GM23338 (cell line): Measurements from ENCODE around the gene ZNF700. TPM values are rescaled to one million over a fixed set of nuclear protein-coding genes. Genes with fewer than 3 reads are reported as not detected.

ENCODE experiments used
- ATAC-seq: fragments of 200-7000 bp; cut with Tn5 transposase; 3 replicates; pipeline ENCODE4 v1.9.1; 2020
- DNase-seq: peaks from one replicate; pipeline ENCODE4 v3.0.0-alpha.2; 2015; ENCODE audit warnings: low spot score
- H2AFZ ChIP-seq: fragments of 200-600 bp; sonication (generic); 2 replicates; pipeline ENCODE4 v1.8.0; 2016; ENCODE audit warnings: antibody characterized with exemption, mild to moderate bottlenecking, moderate library complexity
- H3F3A ChIP-seq: fragments of 200-600 bp; sonication (generic); replicated peaks from 2 replicates; pipeline ENCODE4 v1.8.0; 2017; ENCODE audit warnings: antibody characterized with exemption, mixed run types, low read depth
- H3K27ac ChIP-seq: fragments of 200-600 bp; sonication (generic); 2 replicates; pipeline ENCODE4 v1.6.1; 2016; ENCODE audit warnings: low read depth
- H3K27me3 ChIP-seq: fragments of 200-600 bp; sonication (generic); 2 replicates; pipeline ENCODE4 v1.8.0; 2016; ENCODE audit warnings: mild to moderate bottlenecking, mixed run types, moderate library complexity; ENCODE audit not compliant: insufficient read depth
- H3K36me3 ChIP-seq: fragments of 200-600 bp; sonication (generic); 2 replicates; pipeline ENCODE4 v1.8.0; 2016; ENCODE audit warnings: mild to moderate bottlenecking; ENCODE audit not compliant: insufficient read depth
- H3K4me1 ChIP-seq: fragments of 200-600 bp; sonication (generic); 2 replicates; pipeline ENCODE4 v1.8.0; 2016; ENCODE audit warnings: mild to moderate bottlenecking, moderate library complexity; ENCODE audit not compliant: insufficient read depth
- H3K4me2 ChIP-seq: fragments of 200-600 bp; sonication (generic); 2 replicates; pipeline ENCODE4 v1.7.1; 2017; ENCODE audit warnings: mixed run types
- H3K4me3 ChIP-seq: fragments of 200-600 bp; sonication (generic); 2 replicates; pipeline ENCODE4 v1.6.1; 2016; ENCODE audit warnings: mixed run types
- H3K79me2 ChIP-seq: fragments of 200-600 bp; sonication (generic); replicated peaks from 2 replicates; pipeline ENCODE4 v1.8.0; 2017; ENCODE audit warnings: mild to moderate bottlenecking; ENCODE audit not compliant: insufficient read depth
- H3K9me2 ChIP-seq: fragments of 200-600 bp; sonication (generic); 2 replicates; pipeline ENCODE4 v1.8.0; 2017; ENCODE audit not compliant: insufficient read depth
- H4K20me1 ChIP-seq: fragments of 200-600 bp; sonication (generic); replicated peaks from 2 replicates; pipeline ENCODE4 v1.8.0; 2017; ENCODE audit warnings: mild to moderate bottlenecking; ENCODE audit not compliant: insufficient read depth
- H3K27ac Mint-ChIP-seq: 2 replicates; pipeline ENCODE4 v1.8.0; 2020; ENCODE audit warnings: inconsistent platforms, mild to moderate bottlenecking, moderate library complexity, mixed read lengths
- H3K27me3 Mint-ChIP-seq: 3 replicates; pipeline ENCODE4 v1.8.0; 2022; ENCODE audit warnings: low read depth, mild to moderate bottlenecking, moderate library complexity, mixed read lengths, inconsistent platforms; ENCODE audit not compliant: insufficient read depth, poor library complexity
- H3K36me3 Mint-ChIP-seq: 3 replicates; pipeline ENCODE4 v1.8.0; 2021; ENCODE audit warnings: low read depth, mild to moderate bottlenecking, inconsistent platforms, moderate library complexity, mixed read lengths
- H3K4me1 Mint-ChIP-seq: 3 replicates; pipeline ENCODE4 v1.8.0; 2020; ENCODE audit warnings: mild to moderate bottlenecking, inconsistent platforms, mixed read lengths
- H3K4me3 Mint-ChIP-seq: 3 replicates; pipeline ENCODE4 v1.8.0; 2021; ENCODE audit warnings: moderate library complexity, mild to moderate bottlenecking, inconsistent platforms, mixed read lengths
- H3K9me3 Mint-ChIP-seq: 3 replicates; pipeline ENCODE4 v1.8.0; 2020; ENCODE audit warnings: moderate library complexity, mild to moderate bottlenecking, inconsistent platforms, mixed read lengths
- CREB1 ChIP-seq: fragments of 250-450 bp; sonication (Bioruptor Pico); IDR thresholded peaks from 2 replicates; pipeline ENCODE4 v1.5.0; 2020; ENCODE audit warnings: low read depth, mild to moderate bottlenecking, moderate library complexity
- CTCF ChIP-seq, 2 experiments: fragments of 200-600 bp in 1 of 2; sonication (generic) in 1 of 2; conservative IDR thresholded peaks; 2 replicates each; pipeline versions ENCODE4 v1.5.1 to v1.6.1; 2016 to 2017; ENCODE audit warnings: antibody characterized with exemption in 2 of 2, low read depth in 2 of 2, mild to moderate bottlenecking in 2 of 2, moderate library complexity in 1 of 2
- ETS1 ChIP-seq: IDR thresholded peaks from 2 replicates; pipeline ENCODE4 v1.6.1; 2016; ENCODE audit warnings: antibody characterized with exemption
- EZH2 ChIP-seq: fragments of 200-600 bp; sonication (generic); IDR thresholded peaks from one replicate; pipeline ENCODE4 v1.8.0; 2017; ENCODE audit warnings: antibody characterized with exemption, mild to moderate bottlenecking, low read depth; ENCODE audit not compliant: unreplicated experiment
- EZH2phosphoT487 ChIP-seq: fragments of 200-600 bp; sonication (generic); IDR thresholded peaks from one replicate; pipeline ENCODE4 v1.8.1; 2018; ENCODE audit warnings: antibody characterized with exemption; ENCODE audit not compliant: unreplicated experiment
- JUNB ChIP-seq: IDR thresholded peaks from one replicate; pipeline ENCODE4 v1.6.1; 2016; ENCODE audit warnings: antibody characterized with exemption; ENCODE audit not compliant: unreplicated experiment
- POLR2AphosphoS5 ChIP-seq: IDR thresholded peaks from 2 replicates; pipeline ENCODE4 v1.6.1; 2016; ENCODE audit warnings: antibody characterized with exemption, low read depth
- REST ChIP-seq: IDR thresholded peaks from one replicate; pipeline ENCODE4 v1.6.1; 2018; ENCODE audit warnings: antibody characterized with exemption; ENCODE audit not compliant: unreplicated experiment
- STAT1 ChIP-seq: IDR thresholded peaks from one replicate; pipeline ENCODE4 v1.6.1; 2016; ENCODE audit warnings: antibody characterized with exemption; ENCODE audit not compliant: unreplicated experiment
- ZNF114 ChIP-seq: fragments of 250-450 bp; sonication (Bioruptor Pico); IDR thresholded peaks from 2 replicates; pipeline ENCODE4 v1.5.0; 2020; ENCODE audit warnings: mild to moderate bottlenecking, moderate library complexity
- ZNF331 ChIP-seq: fragments of 250-450 bp; sonication (Bioruptor Pico); IDR thresholded peaks from 2 replicates; pipeline ENCODE4 v1.5.0; 2020; ENCODE audit warnings: low read depth, mild to moderate bottlenecking, moderate library complexity
- ZNF462 ChIP-seq: fragments of 250-450 bp; sonication (Bioruptor Pico); IDR thresholded peaks from 2 replicates; pipeline ENCODE4 v1.5.0; 2020; ENCODE audit warnings: mild to moderate bottlenecking, moderate library complexity
- polyA plus RNA-seq: library from polyadenylated mRNA; unstranded; fragments of >200 nt; fragmentation: Nextera tagmentation; extraction: Ambion mirVana; gene quantifications from 2 replicates; pipeline ENCODE4 v1.2.1, GENCODE V29; 2016
- total RNA-seq: library from RNA; depleted of rRNA; stranded (reverse); fragments of >200 nt; shearing (Covaris generic); gene quantifications from 2 replicates; pipeline ENCODE4 v1.2.3, GENCODE V29; 2014

Gene ZNF700
- total and polyA plus RNA-seq, 2 experiments from 2014 or later, result 6.0 to 13.6 TPM

GRCh38 chr19:11971041-11971440, 46.1 kb downstream of the ZNF700 start (continued):
- TF ChIP-seq ZNF462 (no peak), EZH2 (no peak), JUNB (no peak), ZNF331 (no peak), STAT1 (no peak), CTCF (conservative IDR thresholded peaks at IDR 0.05; ENCODE audit: low read depth in 2 of 2) (no peak), CREB1 (no peak)

- no peak for ATAC-seq
- H3K4me3 ChIP-seq, result no peak overlapping the region
- peaks cover 29% of the 10 kb centered on the region for H3K36me3 Mint-ChIP-seq
- no peak overlapping the region for H3K27ac Mint-ChIP-seq
- H4K20me1 ChIP-seq, result no peaks in the 10 kb centered on the region
- no peaks in the 10 kb centered on the region for H3K4me1 Mint-ChIP-seq
- peaks cover 1% of the 10 kb centered on the region for H3K27me3 Mint-ChIP-seq
- no peaks in the 10 kb centered on the region for H3F3A ChIP-seq
- H3K9me3 Mint-ChIP-seq, result peaks cover 98% of the 10 kb centered on the region
- H3K4me3 Mint-ChIP-seq, result no peak overlapping the region
- no peak overlapping the region for H3K4me2 ChIP-seq
- H3K27ac ChIP-seq, result no peak overlapping the region
- no peaks in the 10 kb centered on the region for H3K9me2 ChIP-seq
- no peak for TF ChIP-seq EZH2phosphoT487
- TF ChIP-seq POLR2AphosphoS5, result no peak
- no peak for TF ChIP-seq ETS1
- no peak for TF ChIP-seq JUNB
- TF ChIP-seq ZNF114 (CRISPR knock-in tag), result no peak
- no peak for TF ChIP-seq STAT1
- TF ChIP-seq REST, result no peak
- TF ChIP-seq EZH2, result no peak
- TF ChIP-seq ZNF331, result no peak
- no peak for DNase-seq
- 0 out of 2 replicates have a peak, but pooled peaks cover 5% of the 10 kb centered on the region for H3K36me3 ChIP-seq
- no peak overlapping the region for H2AFZ ChIP-seq
- no peaks in the 10 kb centered on the region for H3K4me1 ChIP-seq
- no peaks in the 10 kb centered on the region for H3K27me3 ChIP-seq
- H3K79me2 ChIP-seq, result no peaks in the 10 kb centered on the region
These were observed 48.3 kb downstream of the ZNF700 start for GRCh38 chr19:11973019-11973810.
